Measurements from ENCODE around the gene TIMP3.
"Not testable (repeated sequence)": the region's sequence is repeated elsewhere in the genome, so short reads cannot be mapped to it uniquely, and the experiment has no call there.

TIMP3 gene

GRCh38 chr22:32866953-32867352 lies 65.4 kb downstream of the TIMP3 start:
- Histone ChIP-seq H2AFZ (ENCODE audit: low read length) (no peak overlapping the region), H3K27me3 (replicated peaks; ENCODE audit: insufficient read depth, low read length) (no peaks in the 10 kb centered on the region), H3K79me2 (ENCODE audit: low read length) (no peaks in the 10 kb centered on the region), H3K9me2 (replicated peaks; ENCODE audit: insufficient read depth, low read length) (no peaks in the 10 kb centered on the region), H3F3A (ENCODE audit: insufficient read depth, low read length) (no peaks in the 10 kb centered on the region), H4K20me1 (ENCODE audit: insufficient read depth, low read length) (no peaks in the 10 kb centered on the region), H3K9ac (ENCODE audit: low read length) (no peak overlapping the region), H3K9me3 (replicated peaks; ENCODE audit: insufficient read depth, low read length) (no peaks in the 10 kb centered on the region), H3K27ac (ENCODE audit: low read length) (no peak overlapping the region), H3K4me2 (ENCODE audit: low read depth, low read length) (no peak overlapping the region), H3K36me3 (replicated peaks; ENCODE audit: insufficient read depth, low read length) (no peaks in the 10 kb centered on the region), H3K4me3 (ENCODE audit: low read length) (no peak overlapping the region), H3K4me1 (ENCODE audit: low read length) (no peaks in the 10 kb centered on the region)
- no peak for DNase-seq
- TF ChIP-seq EZH2phosphoT487 (IDR thresholded peaks at IDR 0.05; ENCODE audit: low read length): no peak
- TF ChIP-seq CTCF (IDR thresholded peaks at IDR 0.05; ENCODE audit: low read length): no peak
- TF ChIP-seq EZH2 (optimal IDR thresholded peaks at IDR 0.05; ENCODE audit: low read depth, low read length): no peak

- no peak for DNase-seq
- Histone ChIP-seq H2AFZ (ENCODE audit: low read length) (no peak overlapping the region), H3K27me3 (replicated peaks; ENCODE audit: insufficient read depth, low read length) (no peaks in the 10 kb centered on the region), H3K36me3 (replicated peaks; ENCODE audit: insufficient read depth, low read length) (no peaks in the 10 kb centered on the region), H3K4me2 (ENCODE audit: low read depth, low read length) (no peak overlapping the region), H3K9ac (ENCODE audit: low read length) (no peak overlapping the region), H4K20me1 (ENCODE audit: insufficient read depth, low read length) (no peaks in the 10 kb centered on the region), H3K9me3 (replicated peaks; ENCODE audit: insufficient read depth, low read length) (no peaks in the 10 kb centered on the region), H3K9me2 (replicated peaks; ENCODE audit: insufficient read depth, low read length) (no peaks in the 10 kb centered on the region), H3K27ac (ENCODE audit: low read length) (no peak overlapping the region), H3K4me1 (ENCODE audit: low read length) (no peaks in the 10 kb centered on the region), H3K4me3 (ENCODE audit: low read length) (no peak overlapping the region), H3K79me2 (ENCODE audit: low read length) (no peaks in the 10 kb centered on the region), H3F3A (ENCODE audit: insufficient read depth, low read length) (no peaks in the 10 kb centered on the region)
- TF ChIP-seq EZH2phosphoT487 (IDR thresholded peaks at IDR 0.05; ENCODE audit: low read length) (no peak), CTCF (IDR thresholded peaks at IDR 0.05; ENCODE audit: low read length) (no peak), EZH2 (optimal IDR thresholded peaks at IDR 0.05; ENCODE audit: low read depth, low read length) (no peak)
Observed at GRCh38 chr22:32868946-32869345, 67.4 kb downstream of the TIMP3 start.

GRCh38 chr22:32870474-32870873 lies 69.0 kb downstream of the TIMP3 start:
- Histone ChIP-seq H3K36me3 (replicated peaks; ENCODE audit: insufficient read depth, low read length) (no peaks in the 10 kb centered on the region), H3K4me1 (ENCODE audit: low read length) (no peaks in the 10 kb centered on the region), H3F3A (ENCODE audit: insufficient read depth, low read length) (no peaks in the 10 kb centered on the region), H3K27ac (ENCODE audit: low read length) (no peak overlapping the region), H3K9me2 (replicated peaks; ENCODE audit: insufficient read depth, low read length) (no peaks in the 10 kb centered on the region), H3K27me3 (replicated peaks; ENCODE audit: insufficient read depth, low read length) (no peaks in the 10 kb centered on the region), H2AFZ (ENCODE audit: low read length) (no peak overlapping the region), H3K4me2 (ENCODE audit: low read depth, low read length) (no peak overlapping the region), H3K79me2 (ENCODE audit: low read length) (no peaks in the 10 kb centered on the region), H3K9ac (ENCODE audit: low read length) (no peak overlapping the region), H3K9me3 (replicated peaks; ENCODE audit: insufficient read depth, low read length) (no peaks in the 10 kb centered on the region), H4K20me1 (ENCODE audit: insufficient read depth, low read length) (no peaks in the 10 kb centered on the region), H3K4me3 (ENCODE audit: low read length) (no peak overlapping the region)
- no peak for DNase-seq
- TF ChIP-seq EZH2 (optimal IDR thresholded peaks at IDR 0.05; ENCODE audit: low read depth, low read length) (no peak), CTCF (IDR thresholded peaks at IDR 0.05; ENCODE audit: low read length) (no peak), EZH2phosphoT487 (IDR thresholded peaks at IDR 0.05; ENCODE audit: low read length) (no peak)

GRCh38 chr22:32873604-32874003 lies 72.1 kb downstream of the TIMP3 start:
- H3K4me2 ChIP-seq (ENCODE audit: low read depth, low read length); H2AFZ ChIP-seq (ENCODE audit: low read length); H3K4me3 ChIP-seq (ENCODE audit: low read length); H3K79me2 ChIP-seq (ENCODE audit: low read length); H3K27ac ChIP-seq (ENCODE audit: low read length); H3F3A ChIP-seq (ENCODE audit: insufficient read depth, low read length); H3K4me1 ChIP-seq (ENCODE audit: low read length); H4K20me1 ChIP-seq (ENCODE audit: insufficient read depth, low read length); H3K27me3 ChIP-seq (replicated peaks; ENCODE audit: insufficient read depth, low read length); H3K9me2 ChIP-seq (replicated peaks; ENCODE audit: insufficient read depth, low read length); H3K9me3 ChIP-seq (replicated peaks; ENCODE audit: insufficient read depth, low read length); H3K9ac ChIP-seq (ENCODE audit: low read length); H3K36me3 ChIP-seq (replicated peaks; ENCODE audit: insufficient read depth, low read length); DNase-seq: not testable (repeated sequence)

Data from MM.1S (cell line).